Stimulated activated CD4-positive, alpha-beta T cell treated with anti-CD3 and anti-CD28 coated beads, TNF-alpha, amount 100 ng/mL, for 48 hours (primary cell): ENCODE measurements around the gene WDR54.
A peak's percentile ranks its signal among the peaks of the same experiment; 100 is the strongest.
"Not testable (repeated sequence)": the region's sequence is repeated elsewhere in the genome, so short reads cannot be mapped to it uniquely, and the experiment has no call there.

ENCODE experiments used
- DNase-seq, 3 donors: peaks; one replicate each; pipeline ENCODE4 v3.0.0-alpha.2; 2020; ENCODE audit warnings: low read depth in 3 of 3

Gene WDR54

GRCh38 chr2:74429487-74430451 lies 8.2 kb downstream of the WDR54 start:
- no peak for DNase-seq

- no peak for DNase-seq
Measured at GRCh38 chr2:74430502-74430901, 9.0 kb downstream of the WDR54 start.

GRCh38 chr2:74436111-74436805 lies 14.7 kb downstream of the WDR54 start:
- DNase-seq = no peak

GRCh38 chr2:74436848-74437695 lies 15.5 kb downstream of the WDR54 start:
- no peak for DNase-seq

- DNase-seq = no peak
Measured at GRCh38 chr2:74438248-74438647, 16.7 kb downstream of the WDR54 start.

GRCh38 chr2:74439373-74439772 lies 17.8 kb downstream of the WDR54 start:
- no peak for DNase-seq

- no peak for DNase-seq
Measured at GRCh38 chr2:74439803-74440377, 18.4 kb downstream of the WDR54 start.

GRCh38 chr2:74440378-74441169 lies 19.0 kb downstream of the WDR54 start:
- DNase-seq = peak in 1 of 3 donors; percentile 44

GRCh38 chr2:74441170-74441689 lies 19.7 kb downstream of the WDR54 start:
- DNase-seq = no peak

GRCh38 chr2:74441690-74442482 lies 20.4 kb downstream of the WDR54 start, which contains the start of gene RTKN:
RTKN (minus strand) TSS chr2:74441937; CDS start chr2:74441816, 121 bp downstream.
- DNase-seq = no peak

- DNase-seq = not testable (repeated sequence)
Measured at GRCh38 chr2:74442483-74443297, 21.2 kb downstream of the WDR54 start.

GRCh38 chr2:74444498-74445318 lies 23.2 kb downstream of the WDR54 start:
- DNase-seq = no peak

GRCh38 chr2:74447230-74447999 lies 25.9 kb downstream of the WDR54 start:
- DNase-seq = no peak

- DNase-seq = no peak
Measured at GRCh38 chr2:74448771-74449170, 27.2 kb downstream of the WDR54 start.

GRCh38 chr2:74450570-74451190 lies 29.1 kb downstream of the WDR54 start:
- DNase-seq = no peak
